Activated CD8-positive, alpha-beta memory T cell treated with anti-CD3 and anti-CD28 coated beads for 4 hours (primary cell): ENCODE results near the gene YTHDF2.
"Not testable (repeated sequence)": the region's sequence is repeated elsewhere in the genome, so short reads cannot be mapped to it uniquely, and the experiment has no call there.

ENCODE experiments used
- DNase-seq, 2 donors: peaks; one replicate each; pipeline ENCODE4 v3.0.0-alpha.2; 2020; ENCODE audit warnings: low read depth in 2 of 2

The YTHDF2 gene

DNA sequence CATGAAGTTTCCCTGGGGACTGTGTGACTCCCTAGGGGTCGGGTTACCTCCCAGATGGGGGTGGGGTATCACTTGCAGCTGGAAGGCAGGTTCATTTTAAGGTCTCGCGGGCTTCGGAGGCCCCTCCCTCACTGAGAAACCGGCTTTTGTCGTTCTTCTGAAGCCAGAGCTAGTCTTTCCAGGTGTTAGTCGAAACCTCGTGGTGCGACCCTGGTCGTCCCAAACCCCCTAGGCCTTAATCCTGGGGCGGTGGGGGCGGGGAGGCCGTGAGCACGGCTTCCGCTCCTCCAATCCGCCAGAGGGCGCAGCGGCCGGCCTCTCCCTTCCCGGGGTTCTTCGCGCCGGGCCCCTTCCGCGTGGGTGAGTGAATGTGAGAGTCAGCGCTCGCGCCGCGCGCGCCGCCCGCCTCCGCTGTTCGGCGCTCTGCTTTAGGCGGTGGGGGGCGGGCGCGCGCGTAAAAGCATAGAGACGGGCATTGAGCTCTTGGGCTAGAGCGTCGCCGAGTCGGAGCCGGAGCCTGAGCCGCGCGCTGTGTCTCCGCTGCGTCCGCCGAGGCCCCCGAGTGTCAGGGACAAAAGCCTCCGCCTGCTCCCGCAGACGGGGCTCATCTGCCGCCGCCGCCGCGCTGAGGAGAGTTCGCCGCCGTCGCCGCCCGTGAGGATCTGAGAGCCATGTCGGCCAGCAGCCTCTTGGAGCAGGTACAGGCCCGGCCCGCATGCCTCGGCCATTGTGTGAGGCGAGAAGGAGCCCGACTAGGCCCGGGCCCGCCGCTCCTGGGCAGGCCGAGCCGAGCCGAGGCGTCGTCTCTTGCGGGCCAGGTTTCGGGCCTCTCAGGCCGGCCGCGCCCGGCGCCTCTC, at the start of gene YTHDF2:
Gene YTHDF2 (plus strand): TSS at position 491 of the 857 bp plus-strand sequence. CDS start 181 bp downstream, at position 672.
- peak; percentile 95 to 96 for DNase-seq

- DNase-seq: not testable (repeated sequence)
These were observed 45.1 kb upstream of the YTHDF2 start for GRCh38 chr1:28691627-28692026.

DNA sequence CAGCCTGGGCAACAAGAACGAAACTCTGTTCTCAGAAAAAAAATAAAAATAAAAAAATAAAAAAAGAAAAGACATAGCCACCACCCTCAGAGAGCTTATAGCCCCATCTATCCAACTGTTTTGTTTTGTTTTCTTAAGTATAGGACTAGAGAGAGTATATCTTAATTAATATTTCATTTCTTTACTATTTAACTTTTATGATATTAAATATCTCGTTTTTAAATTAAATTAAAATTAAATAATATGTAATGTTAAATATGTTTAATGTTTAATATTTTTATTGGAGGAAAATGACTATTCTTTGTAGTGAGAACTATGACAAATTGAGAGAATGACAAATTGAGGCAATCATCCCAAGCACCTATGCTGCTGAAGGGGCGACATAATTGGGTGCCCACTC, 33.1 kb upstream of the YTHDF2 start:
- no peak for DNase-seq

GRCh38 chr1:28716336-28716735, 20.4 kb upstream of the YTHDF2 start:
- no peak for DNase-seq

- DNase-seq: no peak
These were observed 18.6 kb upstream of the YTHDF2 start for GRCh38 chr1:28718166-28718565.

GRCh38 chr1:28718586-28719331, 18.0 kb upstream of the YTHDF2 start:
- no peak for DNase-seq

DNA sequence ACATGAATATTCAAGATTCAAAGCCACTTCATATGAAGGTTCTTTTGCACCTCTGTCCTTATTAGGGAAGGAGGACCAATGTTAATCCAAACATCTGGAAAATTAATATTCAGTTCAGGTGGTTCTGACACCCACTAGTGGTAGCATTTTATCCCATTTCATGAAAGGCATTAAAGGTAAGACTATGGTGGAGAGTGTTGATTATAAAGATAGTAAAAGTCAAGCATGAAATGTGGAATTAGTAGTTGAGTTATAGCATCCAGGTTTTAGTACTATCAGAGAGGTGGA, 17.5 kb upstream of the YTHDF2 start:
- DNase-seq: no peak

DNA sequence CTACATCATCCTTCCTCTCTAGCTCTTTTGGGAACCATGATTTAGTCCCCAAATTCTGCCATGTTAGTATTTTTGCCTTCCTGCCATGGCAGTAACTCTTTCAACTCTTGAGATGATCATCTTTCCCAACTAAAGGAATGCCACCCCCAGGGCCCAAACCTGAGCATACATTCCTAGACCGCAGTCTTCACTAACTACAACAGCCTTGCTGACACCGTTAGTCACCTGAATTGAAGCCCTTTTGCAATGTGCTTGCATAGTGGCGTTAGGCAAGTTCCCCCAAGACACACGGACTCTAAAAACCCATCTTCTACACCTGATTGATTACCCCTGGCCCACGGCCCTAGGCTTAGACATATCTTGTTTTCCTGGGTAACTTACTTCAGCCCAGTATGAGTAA, 16.4 kb upstream of the YTHDF2 start:
- no peak for DNase-seq

GRCh38 chr1:28721927-28722326, 14.8 kb upstream of the YTHDF2 start:
- not testable (repeated sequence) for DNase-seq

- DNase-seq: not testable (repeated sequence)
These were observed 11.4 kb upstream of the YTHDF2 start for GRCh38 chr1:28725365-28725764.

GRCh38 chr1:28735961-28736449, 735 bp upstream of the YTHDF2 start:
- no peak for DNase-seq

DNA sequence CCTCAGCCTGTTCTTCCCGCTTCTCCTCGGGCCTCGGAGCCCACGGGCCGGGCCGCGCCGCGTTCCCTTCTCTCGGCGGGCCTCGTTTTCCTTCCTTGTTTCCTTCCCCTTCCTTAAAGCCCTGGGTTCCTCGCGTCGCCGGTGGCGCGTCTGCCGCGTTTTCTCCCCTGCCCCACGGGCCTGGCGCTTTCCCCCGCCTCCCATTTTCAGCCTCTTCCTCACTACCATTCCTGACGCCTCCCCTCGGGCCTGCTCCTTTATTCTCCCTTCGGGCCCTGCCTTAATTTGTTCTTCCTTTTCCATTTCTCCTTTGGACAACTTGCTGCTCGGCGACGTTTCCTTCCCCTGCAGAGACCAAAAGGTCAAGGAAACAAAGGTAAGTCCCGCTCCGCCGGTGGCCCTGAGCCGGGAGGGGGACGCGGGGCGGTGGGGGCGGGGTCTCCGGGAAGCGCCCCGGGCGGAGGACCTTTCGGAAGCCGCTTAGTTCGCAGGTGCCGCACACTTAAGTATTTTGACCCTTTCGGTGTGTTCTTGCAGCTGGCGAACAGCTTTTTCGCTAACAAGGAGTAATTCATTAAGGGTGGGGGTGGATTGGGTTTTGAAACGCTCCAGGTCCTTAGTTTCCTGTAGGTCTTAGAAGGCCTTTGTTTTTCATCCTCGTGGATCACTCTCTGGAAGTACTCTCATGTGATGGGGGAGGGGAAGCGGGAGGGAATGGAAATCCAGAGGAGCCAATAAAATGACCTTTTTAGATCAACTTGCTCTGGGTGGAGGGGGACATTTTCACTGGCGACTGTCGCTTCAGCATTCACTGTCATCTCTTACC, 780 bp downstream of the YTHDF2 start:
- DNase-seq: peak; percentile 12 to 22

DNA sequence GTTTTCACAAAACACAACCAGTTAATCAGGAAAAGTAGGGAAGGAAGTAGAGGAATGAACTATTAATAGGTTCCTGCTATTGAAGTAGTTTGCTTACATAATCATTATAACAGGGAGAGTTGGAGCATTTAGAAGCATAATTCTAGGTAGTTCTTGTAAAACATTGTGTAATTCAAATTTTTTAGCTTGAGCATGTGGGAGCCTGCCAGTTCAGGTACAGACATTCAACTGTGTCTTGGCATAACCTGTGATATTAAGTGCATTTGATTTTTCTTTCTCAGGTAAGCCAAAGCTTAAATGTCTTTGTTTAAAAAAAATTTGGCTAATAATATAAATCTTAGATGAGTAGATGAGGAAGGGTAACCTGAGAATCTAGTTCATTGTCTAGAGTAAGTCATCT, 3.4 kb downstream of the YTHDF2 start:
- no peak for DNase-seq

DNA sequence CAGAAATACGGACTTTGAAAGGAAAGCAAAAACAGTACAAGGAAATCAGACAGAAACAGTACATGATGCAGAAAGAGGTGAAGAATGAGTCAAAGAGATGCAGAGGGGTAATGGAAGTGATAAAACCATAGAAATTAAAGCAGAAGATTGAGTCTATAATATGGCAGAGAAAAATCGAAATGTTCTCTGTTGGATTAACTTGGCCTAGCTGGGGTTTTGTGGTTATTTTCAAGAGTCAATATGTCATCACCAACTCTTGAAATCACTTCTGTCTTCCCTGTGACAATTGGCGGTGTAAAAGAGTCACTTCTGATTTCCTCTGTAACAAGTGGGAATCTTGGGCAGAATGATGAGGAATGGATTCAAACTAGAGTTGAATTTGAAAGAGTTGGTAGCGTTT, 7.4 kb downstream of the YTHDF2 start:
- no peak for DNase-seq

DNA sequence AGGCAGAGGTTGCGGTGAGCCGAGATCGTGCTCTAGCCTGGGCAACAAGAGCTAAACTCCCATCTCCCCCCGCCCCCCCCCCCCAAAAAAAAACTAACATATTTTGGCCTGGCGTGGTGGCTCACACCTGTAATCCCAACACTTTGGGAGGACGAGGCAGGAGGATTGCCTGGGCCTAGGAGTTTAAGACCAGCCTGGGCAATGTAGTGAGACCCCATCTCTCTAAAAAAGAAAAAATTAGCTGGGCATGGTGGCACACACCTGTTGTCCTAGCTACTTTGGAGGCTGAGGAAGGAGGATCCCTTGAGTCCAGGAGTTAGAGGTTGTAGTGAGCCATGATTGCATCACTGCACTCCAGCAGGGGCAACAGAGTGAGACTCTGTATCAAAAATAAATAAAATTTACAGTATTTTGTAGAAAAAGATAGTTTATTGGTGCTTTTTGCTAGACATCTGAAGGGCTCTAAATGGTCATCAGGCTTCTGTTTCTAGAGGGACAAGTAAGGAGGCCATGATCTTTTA, 9.0 kb downstream of the YTHDF2 start:
- DNase-seq: no peak

- DNase-seq: no peak
These were observed 13.6 kb downstream of the YTHDF2 start for GRCh38 chr1:28750330-28750729.

DNA sequence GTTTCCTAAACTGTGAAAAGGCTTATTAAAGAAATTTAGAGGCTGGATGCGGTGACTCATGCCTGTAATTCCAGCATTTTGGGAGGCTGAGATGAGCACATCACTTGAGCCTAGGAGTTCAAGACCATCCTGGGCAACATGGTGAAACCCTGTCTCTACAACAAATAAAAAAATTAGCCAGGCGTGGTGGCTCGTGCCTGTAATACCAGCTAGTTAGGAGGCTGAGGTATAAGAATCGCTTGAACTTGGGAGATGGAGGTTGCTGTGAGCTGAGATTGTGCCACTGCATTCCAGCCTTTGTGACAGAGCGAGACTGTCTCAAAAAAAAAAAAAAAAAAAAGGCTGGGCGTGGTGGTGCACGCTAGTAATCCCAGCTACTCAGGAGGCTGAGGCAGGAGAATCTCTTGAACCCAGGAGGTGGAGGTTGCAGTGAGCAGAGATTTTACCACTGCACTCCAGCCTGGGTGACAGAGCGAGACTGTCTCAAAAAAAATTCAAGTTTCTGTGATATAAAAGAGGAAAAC, 14.1 kb downstream of the YTHDF2 start:
- not testable (repeated sequence) for DNase-seq

DNA sequence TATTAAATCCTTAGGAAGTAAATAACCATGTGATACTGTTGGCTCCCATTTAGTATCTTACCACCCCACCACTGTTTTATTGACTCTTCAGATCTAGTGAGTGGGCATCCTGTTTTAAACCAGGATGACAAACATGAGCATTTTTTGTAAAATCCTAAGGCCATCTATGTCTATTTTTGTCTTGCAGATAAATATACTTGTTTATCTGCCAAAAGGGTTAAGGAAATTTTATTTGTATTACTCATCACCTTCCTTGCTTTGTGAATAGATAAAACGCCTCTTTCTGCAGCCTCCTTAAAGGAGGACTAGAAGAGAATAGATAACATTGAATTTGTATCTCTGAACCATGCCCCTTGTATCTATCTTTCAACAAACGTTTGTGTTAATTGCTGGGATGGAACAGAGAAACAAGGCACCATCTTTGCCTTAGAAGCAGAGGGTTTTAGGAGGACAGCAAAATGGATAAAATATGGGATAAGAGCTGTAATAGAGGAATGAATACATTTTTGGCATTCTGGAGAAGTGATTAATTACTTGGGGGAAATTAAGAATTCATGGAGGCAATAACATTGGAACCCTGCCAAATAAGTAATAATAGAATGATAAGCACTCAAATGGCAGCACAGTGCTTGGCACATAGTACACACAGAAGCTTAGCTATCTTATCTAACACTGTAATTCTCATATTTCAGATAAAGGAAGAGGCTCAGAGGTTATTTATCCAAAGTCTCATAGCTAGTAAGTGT, 14.7 kb downstream of the YTHDF2 start:
- DNase-seq: no peak

DNA sequence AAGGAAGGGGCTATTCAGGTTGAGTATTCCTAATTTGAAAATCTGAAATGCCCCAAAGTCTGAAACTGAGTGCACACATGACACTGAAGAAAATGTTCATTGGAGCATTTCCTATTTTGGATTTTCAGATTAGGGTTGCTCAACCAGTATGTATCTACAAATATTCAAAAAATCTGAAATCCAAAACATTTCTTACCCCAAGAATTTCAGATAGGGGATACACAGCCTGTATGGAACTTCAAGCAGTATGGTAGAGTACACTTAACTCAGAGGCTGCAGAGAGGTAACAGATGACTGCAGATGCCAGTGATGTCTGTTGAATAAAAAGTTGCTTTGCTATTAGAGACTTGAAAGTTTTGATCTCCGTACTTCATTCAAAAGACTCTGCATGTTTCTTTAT, 19.0 kb downstream of the YTHDF2 start:
- no peak for DNase-seq

GRCh38 chr1:28756846-28757245, 20.1 kb downstream of the YTHDF2 start:
- DNase-seq: no peak

GRCh38 chr1:28758420-28758819, 21.7 kb downstream of the YTHDF2 start:
- no peak for DNase-seq
